Natural killer cell (primary cell): ENCODE data around the gene ADAMTSL1. TPM values are rescaled to one million over a fixed set of nuclear protein-coding genes. Genes with fewer than 3 reads are reported as not detected.

Experiments used
- ATAC-seq, 3 donors: fragments of 150-1000 bp in 2 of 3; fragments of 200-7000 bp in 1 of 3; cut with Tn5 transposase; 1 replicate in 1 of 3; 2 replicates in 2 of 3; pipeline ENCODE4 v1.10.0; 2021; ENCODE audit warnings: mild to moderate bottlenecking in 2 of 3, moderate library complexity in 2 of 3
- DNase-seq, 2 donors: peaks; one replicate each; pipeline versions ENCODE4 v3.0.0 to v3.0.0-alpha.2; 2013 to 2021; ENCODE audit warnings: mixed read lengths in 1 of 2
- H3K27ac ChIP-seq: one replicate; pipeline ENCODE4 v1.5.1; 2013; ENCODE audit warnings: mild to moderate bottlenecking, low read length
- H3K27me3 ChIP-seq: one replicate; pipeline ENCODE4 v1.6.1; 2013; ENCODE audit warnings: low read length; ENCODE audit not compliant: control insufficient read depth, insufficient read depth
- H3K36me3 ChIP-seq: one replicate; pipeline ENCODE4 v1.6.1; 2013; ENCODE audit warnings: low read length; ENCODE audit not compliant: control insufficient read depth, insufficient read depth
- H3K4me1 ChIP-seq: one replicate; pipeline ENCODE4 v1.6.1; 2013; ENCODE audit warnings: low read length; ENCODE audit not compliant: control insufficient read depth, insufficient read depth
- H3K4me3 ChIP-seq: one replicate; pipeline ENCODE4 v1.5.1; 2013; ENCODE audit warnings: low read length
- H3K9me3 ChIP-seq: one replicate; pipeline ENCODE4 v1.6.1; 2013; ENCODE audit warnings: low read length; ENCODE audit not compliant: control insufficient read depth, insufficient read depth
- H3K27ac Mint-ChIP-seq, 2 donors: one replicate each; pipeline ENCODE4 v1.8.0; 2022; ENCODE audit warnings: mild to moderate bottlenecking in 2 of 2, mixed read lengths in 2 of 2, moderate library complexity in 1 of 2
- H3K27me3 Mint-ChIP-seq, 2 donors: one replicate each; pipeline ENCODE4 v1.8.0; 2022; ENCODE audit warnings: low read depth in 2 of 2, mixed read lengths in 2 of 2
- H3K36me3 Mint-ChIP-seq: one replicate; pipeline ENCODE4 v1.8.0; 2022; ENCODE audit warnings: mixed read lengths
- H3K4me1 Mint-ChIP-seq, 2 donors: one replicate each; pipeline ENCODE4 v1.8.0; 2022; ENCODE audit warnings: mixed read lengths in 2 of 2
- H3K4me3 Mint-ChIP-seq: one replicate; pipeline ENCODE4 v1.8.0; 2022; ENCODE audit warnings: mild to moderate bottlenecking, moderate library complexity, mixed read lengths
- H3K9me3 Mint-ChIP-seq, 2 donors: one replicate each; pipeline ENCODE4 v1.8.0; 2022; ENCODE audit warnings: mixed read lengths in 2 of 2
- CTCF ChIP-seq: fragments of 200-600 bp; IDR thresholded peaks from one replicate; pipeline ENCODE4 v1.8.0; 2022; ENCODE audit warnings: antibody characterized with exemption
- WGBS: methylation state at CpG from one replicate; pipeline ENCODE4 v1.1.7; 2013; ENCODE audit warnings: missing lambda C conversion rate; ENCODE audit not compliant: insufficient coverage; 5-methylcytosine and 5-hydroxymethylcytosine counted together
- intact Hi-C: fragments of 100-400 bp; cut with micrococcal nuclease; formaldehyde crosslinking; loops from one replicate; pipeline ENCODE4 v1.14.2; 2022
- total RNA-seq, 4 donors: library from RNA; stranded (reverse); fragments of 120-200 nt in 1 of 4; gene quantifications; one replicate each; pipeline versions ENCODE4 v1.2.3 to v1.2.4, GENCODE V29; 2013 to 2022

ADAMTSL1 gene
- total RNA-seq, 3 donors from 2014 or later (not counting 1 experiment from before 2014, with no cell fraction given): not detected

- H3K27me3 ChIP-seq: peaks cover 4% of the 10 kb centered on the region
- peaks cover 27 to 31% of the 10 kb centered on the region in 2 donors for H3K27me3 Mint-ChIP-seq
- 11% methylated on average over 31 of the region's 31 CpGs for WGBS
- peaks cover 0 to 2% of the 10 kb centered on the region in 2 donors for H3K9me3 Mint-ChIP-seq
- no peaks in the 10 kb centered on the region for H3K4me1 ChIP-seq
- TF ChIP-seq CTCF: no peak
- H3K4me3 Mint-ChIP-seq: no peak overlapping the region
- no peak overlapping the region for H3K27ac ChIP-seq
- H3K4me3 ChIP-seq: no peak overlapping the region
- H3K27ac Mint-ChIP-seq: no peak overlapping the region
- no peaks in the 10 kb centered on the region for H3K36me3 ChIP-seq
- DNase-seq: no peak
- H3K36me3 Mint-ChIP-seq: no peaks in the 10 kb centered on the region
- no peaks in the 10 kb centered on the region for H3K9me3 ChIP-seq
- intact Hi-C loops: no loop called here
- no peak for ATAC-seq
- no peaks in the 10 kb centered on the region for H3K4me1 Mint-ChIP-seq
These were observed 35.5 kb upstream of the ADAMTSL1 start for GRCh38 chr9:18438300-18438925.

GRCh38 chr9:18438951-18439350, 35.0 kb upstream of the ADAMTSL1 start:
- whole genome bisulfite sequencing: 86% methylated on average over 7 of the region's 7 CpGs
- intact Hi-C loops: no loop called here
- DNase-seq: no peak
- no peaks in the 10 kb centered on the region for H3K36me3 Mint-ChIP-seq
- H3K4me3 ChIP-seq: no peak overlapping the region
- H3K4me1 ChIP-seq: no peaks in the 10 kb centered on the region
- no peak overlapping the region for H3K27ac ChIP-seq
- H3K9me3 Mint-ChIP-seq: peaks cover 0 to 2% of the 10 kb centered on the region in 2 donors
- H3K4me1 Mint-ChIP-seq: no peaks in the 10 kb centered on the region
- H3K27me3 ChIP-seq: peaks cover 4% of the 10 kb centered on the region
- H3K36me3 ChIP-seq: no peaks in the 10 kb centered on the region
- no peak for TF ChIP-seq CTCF
- H3K27ac Mint-ChIP-seq: no peak overlapping the region
- H3K4me3 Mint-ChIP-seq: no peak overlapping the region
- no peaks in the 10 kb centered on the region for H3K9me3 ChIP-seq
- H3K27me3 Mint-ChIP-seq: peaks cover 27 to 31% of the 10 kb centered on the region in 2 donors
- no peak for ATAC-seq

- intact Hi-C loops: no loop called here
- Mint-ChIP-seq H3K9me3 (no peaks in the 10 kb centered on the region), H3K27ac (no peak overlapping the region), H3K27me3 (peaks cover 26 to 27% of the 10 kb centered on the region in 2 donors), H3K4me3 (no peak overlapping the region), H3K36me3 (no peaks in the 10 kb centered on the region), H3K4me1 (no peaks in the 10 kb centered on the region)
- Histone ChIP-seq H3K9me3 (no peaks in the 10 kb centered on the region), H3K36me3 (no peaks in the 10 kb centered on the region), H3K27ac (no peak overlapping the region), H3K27me3 (peaks cover 4% of the 10 kb centered on the region), H3K4me3 (no peak overlapping the region), H3K4me1 (no peaks in the 10 kb centered on the region)
- ATAC-seq (no peak), DNase-seq (no peak)
- no peak for TF ChIP-seq CTCF
- WGBS: no CpG with 5 or more reads among the region's 1 CpG
These were observed 32.7 kb upstream of the ADAMTSL1 start for GRCh38 chr9:18441261-18441660.
